ENCODE results near the gene IFI27L2.

Gene IFI27L2

DNA sequence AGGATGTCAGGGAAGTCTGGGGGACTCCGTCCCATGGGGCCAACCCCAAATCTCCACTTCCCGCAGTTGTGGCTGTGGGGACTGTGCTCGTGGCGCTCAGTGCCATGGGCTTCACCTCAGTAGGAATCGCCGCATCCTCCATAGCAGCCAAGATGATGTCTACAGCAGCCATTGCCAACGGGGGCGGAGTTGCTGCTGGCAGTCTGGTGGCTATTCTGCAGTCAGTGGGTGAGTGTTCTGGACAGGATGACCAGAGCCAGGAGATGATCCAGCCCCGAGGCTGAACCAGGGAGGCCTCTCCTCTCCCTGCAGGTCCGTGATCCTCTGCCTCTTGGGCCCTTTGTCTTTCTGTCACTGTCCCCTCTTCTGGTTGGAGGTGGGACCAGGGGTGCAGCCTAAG is 27.7 kb downstream of the IFI27L2 start:
- H3K4me3 ChIP-seq (ENCODE audit: low read depth, low read length), result no peak overlapping the region
- TF ChIP-seq, protein P1, sequence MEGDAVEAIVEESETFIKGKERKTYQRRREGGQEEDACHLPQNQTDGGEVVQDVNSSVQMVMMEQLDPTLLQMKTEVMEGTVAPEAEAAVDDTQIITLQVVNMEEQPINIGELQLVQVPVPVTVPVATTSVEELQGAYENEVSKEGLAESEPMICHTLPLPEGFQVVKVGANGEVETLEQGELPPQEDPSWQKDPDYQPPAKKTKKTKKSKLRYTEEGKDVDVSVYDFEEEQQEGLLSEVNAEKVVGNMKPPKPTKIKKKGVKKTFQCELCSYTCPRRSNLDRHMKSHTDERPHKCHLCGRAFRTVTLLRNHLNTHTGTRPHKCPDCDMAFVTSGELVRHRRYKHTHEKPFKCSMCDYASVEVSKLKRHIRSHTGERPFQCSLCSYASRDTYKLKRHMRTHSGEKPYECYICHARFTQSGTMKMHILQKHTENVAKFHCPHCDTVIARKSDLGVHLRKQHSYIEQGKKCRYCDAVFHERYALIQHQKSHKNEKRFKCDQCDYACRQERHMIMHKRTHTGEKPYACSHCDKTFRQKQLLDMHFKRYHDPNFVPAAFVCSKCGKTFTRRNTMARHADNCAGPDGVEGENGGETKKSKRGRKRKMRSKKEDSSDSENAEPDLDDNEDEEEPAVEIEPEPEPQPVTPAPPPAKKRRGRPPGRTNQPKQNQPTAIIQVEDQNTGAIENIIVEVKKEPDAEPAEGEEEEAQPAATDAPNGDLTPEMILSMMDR (IDR thresholded peaks at IDR 0.05; ENCODE audit: low read depth, low read length), result no peak

DNA sequence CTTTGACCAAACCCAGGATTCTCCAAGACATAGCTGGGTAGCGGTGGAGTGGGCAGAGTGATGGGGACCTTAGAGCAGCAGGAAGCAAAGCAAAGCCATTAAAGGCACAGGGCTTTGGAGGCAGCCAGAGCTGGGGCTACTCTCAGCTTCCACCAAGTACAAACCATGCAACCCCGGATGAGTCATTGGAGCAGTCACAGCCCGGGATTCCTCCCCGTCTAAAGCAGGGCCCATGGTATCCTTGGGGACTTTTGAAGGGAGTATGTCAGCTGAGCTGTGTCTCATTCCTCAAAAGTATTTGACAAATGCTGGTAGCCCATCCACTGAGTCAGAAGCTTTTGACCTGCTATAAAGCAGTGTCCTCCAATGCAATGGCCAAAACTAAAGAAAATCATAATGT is 28.6 kb downstream of the IFI27L2 start:
- TF ChIP-seq, protein P1 (IDR thresholded peaks at IDR 0.05; ENCODE audit: low read depth, low read length), result no peak
- no peak overlapping the region for H3K4me3 ChIP-seq (ENCODE audit: low read depth, low read length)

DNA sequence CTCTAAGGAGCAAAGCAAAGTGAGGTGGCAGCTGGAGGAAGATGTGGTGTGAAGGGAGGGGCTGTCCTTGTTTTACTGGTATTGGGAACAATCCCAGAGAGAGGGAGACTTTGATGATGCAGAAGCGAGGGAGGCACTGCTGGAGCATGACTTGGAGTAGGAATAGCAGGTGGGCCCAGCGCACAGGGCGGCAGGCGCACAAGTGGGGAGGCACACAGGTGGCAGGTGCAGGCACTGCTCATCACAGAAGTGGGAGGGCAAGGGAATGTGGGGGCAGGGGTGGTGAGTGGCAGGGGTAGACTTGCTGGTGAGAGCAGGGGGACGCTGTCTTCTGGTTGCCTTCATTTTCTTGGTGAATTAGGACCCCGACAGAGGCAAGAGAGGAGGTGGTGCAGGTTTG is 30.4 kb downstream of the IFI27L2 start:
- H3K4me3 ChIP-seq (ENCODE audit: low read depth, low read length), result no peak overlapping the region
- TF ChIP-seq, protein P1 (IDR thresholded peaks at IDR 0.05; ENCODE audit: low read depth, low read length), result no peak

DNA sequence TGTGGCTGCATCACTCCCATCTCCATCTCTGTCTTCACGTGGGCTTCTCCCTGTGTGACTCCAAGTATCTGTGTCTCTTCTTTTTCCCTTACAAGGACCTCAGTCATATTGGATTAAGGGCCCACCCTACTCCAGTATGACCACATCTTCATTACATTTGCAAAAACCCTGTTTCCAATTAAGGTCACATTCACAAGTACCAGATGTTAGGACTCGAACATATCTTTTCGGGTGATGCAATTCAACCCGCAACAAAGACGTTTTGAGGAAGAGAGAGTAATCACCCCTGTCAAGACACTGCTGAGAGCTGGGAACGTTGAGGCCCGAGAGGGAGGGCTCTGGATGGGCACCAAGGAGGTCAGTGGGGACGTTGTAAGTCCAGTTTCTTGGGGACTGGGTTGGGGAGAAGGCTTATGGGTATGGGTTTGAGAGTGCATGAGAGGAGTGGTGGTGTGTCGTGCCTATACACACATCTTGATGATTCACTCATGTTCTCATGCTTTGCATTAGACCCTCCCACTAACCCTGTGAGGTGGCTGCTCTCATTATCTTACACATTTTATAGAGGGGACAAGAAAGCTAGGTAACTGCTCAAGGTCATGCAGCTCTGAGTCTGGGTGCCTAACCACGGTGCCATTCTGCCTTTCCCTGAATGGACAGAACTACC is 30.9 kb downstream of the IFI27L2 start:
- TF ChIP-seq, protein P1 (IDR thresholded peaks at IDR 0.05; ENCODE audit: low read depth, low read length), result no peak
- no peak overlapping the region for H3K4me3 ChIP-seq (ENCODE audit: low read depth, low read length)

DNA sequence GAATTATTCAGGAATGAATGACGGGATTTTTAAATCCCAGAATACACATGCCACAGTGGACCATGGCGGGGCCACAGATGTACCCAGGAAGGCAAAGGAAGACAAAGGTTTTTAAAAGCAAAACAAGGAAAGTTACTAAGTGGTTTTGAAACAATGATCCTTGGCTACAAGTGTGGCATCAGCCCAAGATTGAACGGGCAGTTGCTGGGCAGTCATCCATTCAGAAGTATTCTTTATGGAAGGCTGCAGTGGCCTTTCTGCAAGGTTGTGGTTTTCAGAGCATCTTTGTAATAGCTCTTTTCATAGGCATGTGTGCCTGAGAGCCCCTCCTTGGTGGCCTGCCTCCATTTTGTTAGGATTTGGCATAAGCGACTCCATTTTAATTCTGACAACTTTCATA is 32.3 kb downstream of the IFI27L2 start:
- no peak overlapping the region for H3K4me3 ChIP-seq (ENCODE audit: low read depth, low read length)
- TF ChIP-seq, protein P1 (IDR thresholded peaks at IDR 0.05; ENCODE audit: low read depth, low read length), result no peak

DNA sequence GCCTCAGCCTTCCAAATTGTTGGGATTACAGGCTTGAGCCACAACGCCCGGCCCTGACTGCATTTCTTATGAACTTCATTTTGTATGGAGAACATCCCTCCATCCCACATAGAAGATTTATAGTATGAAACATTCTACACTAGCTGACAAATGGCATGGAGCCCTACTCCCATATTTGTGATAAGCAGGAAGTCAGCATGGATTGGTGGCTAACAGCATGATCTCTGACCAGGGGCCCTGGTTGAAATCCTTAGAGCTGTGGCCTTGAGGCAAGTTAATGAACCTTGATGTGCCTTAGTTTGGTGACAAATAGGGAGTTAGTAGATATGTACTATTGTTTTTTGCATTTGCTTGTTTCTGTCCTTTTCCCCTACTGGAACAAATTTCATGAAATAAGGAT is 36.0 kb downstream of the IFI27L2 start:
- TF ChIP-seq, protein P1 (IDR thresholded peaks at IDR 0.05; ENCODE audit: low read depth, low read length), result no peak
- no peak overlapping the region for H3K4me3 ChIP-seq (ENCODE audit: low read depth, low read length)

DNA sequence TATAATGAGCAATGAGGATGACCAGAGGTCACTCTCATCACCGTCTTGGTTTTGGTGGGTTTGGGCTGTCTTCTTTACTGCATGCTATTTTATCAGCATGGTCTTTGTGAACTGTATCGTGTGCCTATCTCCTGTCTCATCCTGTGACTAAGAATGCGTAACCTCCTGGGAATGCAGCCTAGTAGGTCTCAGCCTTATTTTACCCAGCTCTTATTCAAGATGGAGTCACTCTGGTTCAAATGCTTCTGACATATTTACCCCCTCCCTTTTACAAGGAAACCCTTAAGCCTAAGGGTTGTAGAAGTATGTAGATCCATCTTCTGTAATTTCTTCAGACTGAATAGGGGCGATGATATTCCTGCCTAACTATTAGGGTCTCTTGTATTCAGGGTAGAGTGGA is 39.9 kb downstream of the IFI27L2 start:
- no peak overlapping the region for H3K4me3 ChIP-seq (ENCODE audit: low read depth, low read length)

More for the DNA sequence above, 39.9 kb downstream of the IFI27L2 start:
- TF ChIP-seq, protein P1 (IDR thresholded peaks at IDR 0.05; ENCODE audit: low read depth, low read length), result no peak
